Body of pancreas (tissue), 4 donors: ENCODE data around the gene ST3GAL5.

Source experiments
- POLR2A ChIP-seq, 3 donors: fragments of 450-650 bp; IDR thresholded peaks; one replicate each; pipeline ENCODE4 v1.6.1; 2016; ENCODE audit warnings: antibody characterized with exemption in 3 of 3, mild to moderate bottlenecking in 2 of 3
- TF ChIP-seq, protein P1 (sequence below), 7 experiments: fragments of 450-650 bp in 4 of 7; fragments of 200-600 bp in 3 of 7; sonication (generic) in 3 of 7; IDR thresholded peaks; one replicate each; pipeline ENCODE4 v1.5.1; 2016 to 2019; ENCODE audit warnings: antibody characterized with exemption in 7 of 7

DNA sequence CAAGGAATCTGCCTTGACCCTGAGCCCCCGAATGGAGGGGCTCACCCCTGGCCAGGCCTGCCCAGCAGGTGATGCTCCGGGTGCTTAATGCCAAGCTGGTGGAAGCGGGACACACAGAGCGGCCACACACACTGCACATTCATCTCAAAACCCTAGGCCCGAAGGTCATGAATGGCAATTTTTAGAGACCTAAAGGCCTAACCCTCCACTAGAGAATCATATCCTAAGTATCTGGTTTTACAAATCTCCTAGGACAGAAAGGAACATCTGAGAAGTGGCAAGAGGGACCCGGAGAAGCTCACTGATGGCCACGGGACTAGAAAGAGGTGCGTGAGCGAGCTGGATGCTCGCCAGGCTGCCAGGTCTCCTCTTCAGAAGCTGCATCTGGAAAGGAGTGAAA lies 38.3 kb downstream of the ST3GAL5 start:
- TF ChIP-seq, protein P1, sequence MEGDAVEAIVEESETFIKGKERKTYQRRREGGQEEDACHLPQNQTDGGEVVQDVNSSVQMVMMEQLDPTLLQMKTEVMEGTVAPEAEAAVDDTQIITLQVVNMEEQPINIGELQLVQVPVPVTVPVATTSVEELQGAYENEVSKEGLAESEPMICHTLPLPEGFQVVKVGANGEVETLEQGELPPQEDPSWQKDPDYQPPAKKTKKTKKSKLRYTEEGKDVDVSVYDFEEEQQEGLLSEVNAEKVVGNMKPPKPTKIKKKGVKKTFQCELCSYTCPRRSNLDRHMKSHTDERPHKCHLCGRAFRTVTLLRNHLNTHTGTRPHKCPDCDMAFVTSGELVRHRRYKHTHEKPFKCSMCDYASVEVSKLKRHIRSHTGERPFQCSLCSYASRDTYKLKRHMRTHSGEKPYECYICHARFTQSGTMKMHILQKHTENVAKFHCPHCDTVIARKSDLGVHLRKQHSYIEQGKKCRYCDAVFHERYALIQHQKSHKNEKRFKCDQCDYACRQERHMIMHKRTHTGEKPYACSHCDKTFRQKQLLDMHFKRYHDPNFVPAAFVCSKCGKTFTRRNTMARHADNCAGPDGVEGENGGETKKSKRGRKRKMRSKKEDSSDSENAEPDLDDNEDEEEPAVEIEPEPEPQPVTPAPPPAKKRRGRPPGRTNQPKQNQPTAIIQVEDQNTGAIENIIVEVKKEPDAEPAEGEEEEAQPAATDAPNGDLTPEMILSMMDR (IDR thresholded peaks at IDR 0.05), result no peak
- TF ChIP-seq POLR2A (IDR thresholded peaks at IDR 0.05), result no peak
